ENCODE measurements around the gene UBP1.

- no peak for TF ChIP-seq CTCF (IDR thresholded peaks at IDR 0.05; ENCODE audit: low read depth, low read length, missing input control)
- TF ChIP-seq SP1 (IDR thresholded peaks at IDR 0.05) = no peak
- no peak for TF ChIP-seq TAF1 (conservative IDR thresholded peaks at IDR 0.05)
- no peak for TF ChIP-seq MAX (IDR thresholded peaks at IDR 0.05)
- no peak for TF ChIP-seq RAD21 (IDR thresholded peaks at IDR 0.05)
- TF ChIP-seq ATF3 (IDR thresholded peaks at IDR 0.05) = no peak
These were observed 41.8 kb downstream of the UBP1 start for GRCh38 chr3:33398410-33398809.

All from liver (tissue), 3 donors.